HepG2 (cell line): Measurements from ENCODE around the gene CYCS. TPM values are rescaled to one million over a fixed set of nuclear protein-coding genes. Genes with fewer than 3 reads are reported as not detected.

ENCODE experiments used
- ATAC-seq: fragments of 200-7000 bp; cut with Tn5 transposase; 3 replicates; pipeline ENCODE4 v1.9.1; 2020; ENCODE audit warnings: mild to moderate bottlenecking, moderate library complexity
- BruUV-seq: library from RNA; stranded (reverse); fragments of 400-500 nt; replicated peaks from 2 replicates; lab custom pipeline; 2021; lab: Mats Ljungman, UMichigan
- CTCF ChIA-PET: fragments of 300-600 bp; formaldehyde crosslinking; extraction: SDS; loops from one replicate; lab custom pipeline; 2021; ENCODE audit warnings: low total read pairs, inconsistent platforms, low intra/inter-chr PET ratio; lab: Yijun Ruan, JAX
- POLR2A ChIA-PET: fragments of 350-600 bp; sonication (Branson Sonifier 250); formaldehyde crosslinking; loops from one replicate; lab custom pipeline; 2020; ENCODE audit warnings: antibody characterized with exemption, inconsistent platforms; lab: Yijun Ruan, JAX
- DNase-seq: peaks from one replicate; pipeline ENCODE4 v3.0.0-alpha.2; 2015; ENCODE audit warnings: low spot score
- FAIRE-seq: peaks from 3 replicates; lab custom pipeline; 2011; peaks lifted over from hg19 to GRCh38; lab: Jason Lieb, UNC
- H2AFZ ChIP-seq: one replicate; pipeline ENCODE4 v1.6.1; 2011; ENCODE audit warnings: low read length, inconsistent platforms
- H3K27ac ChIP-seq: fragments of 300-600 bp; 3 replicates; pipeline ENCODE4 v1.8.0; 2011; ENCODE audit warnings: mixed run types, mild to moderate bottlenecking, mixed read lengths, low read length, inconsistent platforms; ENCODE audit not compliant: insufficient read depth; ENCODE audit errors: extremely low read length
- H3K27me3 ChIP-seq, 2 experiments: fragments of 200-600 bp in 1 of 2; 2 replicates in 1 of 2; 3 replicates in 1 of 2; pipeline versions ENCODE4 v1.6.0 to v1.8.0; 2011; ENCODE audit warnings: low read length in 2 of 2, mild to moderate bottlenecking in 2 of 2, moderate library complexity in 2 of 2, inconsistent platforms in 1 of 2; ENCODE audit not compliant: insufficient read depth in 2 of 2, control insufficient read depth in 1 of 2
- H3K36me3 ChIP-seq, 2 experiments: fragments of 200-600 bp in 1 of 2; replicated peaks in 1 of 2; 2 replicates in 1 of 2; 3 replicates in 1 of 2; pipeline versions ENCODE4 v1.5.1 to v1.8.0; 2011; ENCODE audit warnings: low read length in 2 of 2, inconsistent platforms in 1 of 2; ENCODE audit not compliant: insufficient read depth in 2 of 2, control insufficient read depth in 1 of 2
- H3K4me1 ChIP-seq: 2 replicates; pipeline ENCODE4 v1.5.1; 2012; ENCODE audit warnings: low read length, inconsistent platforms; ENCODE audit not compliant: insufficient read depth
- H3K4me2 ChIP-seq: 2 replicates; pipeline ENCODE4 v1.6.0; 2011; ENCODE audit warnings: low read depth, low read length, inconsistent platforms
- H3K4me3 ChIP-seq, 3 experiments: fragments of 200-600 bp in 1 of 3; sonication (generic), shearing (Covaris generic) in 1 of 3; replicated peaks in 1 of 3; 2 replicates each; pipeline ENCODE4 v1.5.1; 2011 to 2016; ENCODE audit warnings: low read length in 3 of 3, inconsistent platforms in 2 of 3, low read depth in 2 of 3, mild to moderate bottlenecking in 2 of 3, control low read depth in 1 of 3, mixed read lengths in 1 of 3; ENCODE audit not compliant: insufficient read depth in 1 of 3
- H3K79me2 ChIP-seq: one replicate; pipeline ENCODE4 v1.6.1; 2011; ENCODE audit warnings: low read length, inconsistent platforms; ENCODE audit not compliant: insufficient read depth
- H3K9ac ChIP-seq: 2 replicates; pipeline ENCODE4 v1.6.0; 2011; ENCODE audit warnings: mild to moderate bottlenecking, low read depth, low read length, inconsistent platforms; ENCODE audit not compliant: insufficient read depth
- H3K9me3 ChIP-seq: 2 replicates; pipeline ENCODE4 v1.5.1; 2012; ENCODE audit warnings: mild to moderate bottlenecking, low read length
- H4K20me1 ChIP-seq: 2 replicates; pipeline ENCODE4 v1.6.0; 2011; ENCODE audit warnings: inconsistent platforms, mild to moderate bottlenecking, low read length, moderate library complexity; ENCODE audit not compliant: insufficient read depth
- DPF2 ChIP-seq: sonication (generic); formaldehyde crosslinking; IDR thresholded peaks from 2 replicates; pipeline ENCODE4 v1.4.0; 2020; ENCODE audit warnings: mild to moderate bottlenecking, low read depth, missing genetic modification reagents, borderline replicate concordance
- GABPB1 ChIP-seq: IDR thresholded peaks from 2 replicates; pipeline ENCODE4 v1.6.1; 2016; ENCODE audit warnings: mild to moderate bottlenecking, missing genetic modification reagents, moderate library complexity, missing compliant biosample characterization
- HNRNPUL1 ChIP-seq: fragments of 200-400 bp; formaldehyde crosslinking; IDR thresholded peaks from 2 replicates; pipeline ENCODE4 v1.6.1; 2017; ENCODE audit warnings: low read depth, mild to moderate bottlenecking, low read length, moderate library complexity
- KDM1A ChIP-seq: IDR thresholded peaks from 2 replicates; pipeline ENCODE4 v1.6.1; 2016; ENCODE audit warnings: missing compliant biosample characterization
- NR1H2 ChIP-seq: sonication (generic); formaldehyde crosslinking; IDR thresholded peaks from 2 replicates; pipeline ENCODE4 v1.8.1; 2022; ENCODE audit warnings: low read depth, missing genetic modification reagents, borderline replicate concordance
- TIGD3 ChIP-seq: sonication (generic); formaldehyde crosslinking; IDR thresholded peaks from 2 replicates; pipeline ENCODE4 v1.5.1; 2020; ENCODE audit warnings: mild to moderate bottlenecking, missing genetic modification reagents, borderline replicate concordance
- ZBTB39 ChIP-seq: sonication (generic); formaldehyde crosslinking; IDR thresholded peaks from 2 replicates; pipeline ENCODE4 v1.5.0; 2020; ENCODE audit warnings: missing genetic modification reagents
- ZNF260 ChIP-seq: sonication (generic); formaldehyde crosslinking; IDR thresholded peaks from 2 replicates; pipeline ENCODE4 v1.4.0; 2020; ENCODE audit warnings: missing genetic modification reagents, low read depth, mild to moderate bottlenecking, borderline replicate concordance
- ZNF580 ChIP-seq: IDR thresholded peaks from 2 replicates; pipeline ENCODE4 v1.6.1; 2016; ENCODE audit warnings: low read depth, borderline replicate concordance
- ZNF674 ChIP-seq: sonication (generic); formaldehyde crosslinking; IDR thresholded peaks from 2 replicates; pipeline ENCODE4 v1.5.0; 2020; ENCODE audit warnings: low read depth, mild to moderate bottlenecking, missing genetic modification reagents
- ZSCAN25 ChIP-seq: sonication (generic); formaldehyde crosslinking; IDR thresholded peaks from 2 replicates; pipeline ENCODE4 v1.8.0; 2022; ENCODE audit warnings: mild to moderate bottlenecking, missing genetic modification reagents
- in situ Hi-C: cut with HindIII; loops from 2 replicates; pipeline ENCODE4 v1.10.0; 2017; ENCODE audit warnings: low pct_unique_long_range_greater_than_20kb; ENCODE audit not compliant: extremely low pct_ligation_motif_present
- intact Hi-C: fragments of 100-400 bp; cut with micrococcal nuclease; formaldehyde crosslinking; loops from one replicate; pipeline ENCODE4 v1.10.0; 2022; ENCODE audit not compliant: unreplicated experiment
- polyA plus RNA-seq, 8 experiments: library from polyadenylated mRNA; depleted of rRNA in 3 of 8; stranded (reverse) in 7 of 8; unstranded in 1 of 8; fragments of >200 nt; fragmentation: Illumina TruSeq in 4 of 8; extraction: Trizol in 4 of 8; gene quantifications; 2 replicates each; pipeline versions ENCODE4 v1.2.1 to v1.2.3, GENCODE V29; 2011 to 2016; ENCODE audit warnings: low read depth in 4 of 8, missing spikeins in 1 of 8, mixed read lengths in 1 of 8; ENCODE audit not compliant: insufficient read depth in 1 of 8
- total RNA-seq, 5 experiments: library from RNA; depleted of rRNA; stranded (reverse); fragments of >200 nt; fragmentation: Illumina TruSeq; extraction: Trizol; gene quantifications; 2 replicates each; pipeline ENCODE4 v1.2.3, GENCODE V29; 2016; ENCODE audit warnings: low read depth in 1 of 5

The CYCS gene
- total and polyA plus RNA-seq, 2 of the 13 experiments (the other 11 are each of a cell fraction or from before 2014, with no cell fraction given), result 35.9 to 202 TPM

GRCh38 chr7:25103773-25104172 lies 21.3 kb downstream of the CYCS start (continued):
- TF ChIP-seq ZNF580, result no peak
- no peak for TF ChIP-seq ZBTB39 (CRISPR knock-in tag)
- no peak for TF ChIP-seq HNRNPUL1
- TF ChIP-seq GABPB1 (CRISPR knock-in tag), result no peak
- TF ChIP-seq ZSCAN25, result no peak
- no peak for TF ChIP-seq ZNF260 (CRISPR knock-in tag)
- no peak for TF ChIP-seq ZNF674
- no peak for TF ChIP-seq TIGD3 (CRISPR knock-in tag)

GRCh38 chr7:25101817-25102216 lies 23.2 kb downstream of the CYCS start:
- FAIRE-seq, result no peak

More at GRCh38 chr7:25101817-25102216, 23.2 kb downstream of the CYCS start:
- Histone ChIP-seq H3K4me2 (no peak overlapping the region), H3K9ac (no peak overlapping the region), H3K79me2 (no peaks in the 10 kb centered on the region), H2AFZ (no peak overlapping the region), H4K20me1 (no peaks in the 10 kb centered on the region), H3K4me3 (no peak overlapping the region), H3K36me3 (no peaks in the 10 kb centered on the region), H3K27ac (no peak overlapping the region), H3K27me3 (no peaks in the 10 kb centered on the region), H3K4me1 (peaks cover 6% of the 10 kb centered on the region; the same call in 1 of the 2 replicates), H3K9me3 (no peaks in the 10 kb centered on the region)
- TF ChIP-seq DPF2 (CRISPR knock-in tag), result no peak
- no peak for TF ChIP-seq KDM1A (CRISPR knock-in tag)
- no peak for TF ChIP-seq NR1H2 (CRISPR knock-in tag)
- ATAC-seq, result no peak
- intact Hi-C loops, result no loop called here
- ChIA-PET POLR2A (no interaction called here), CTCF (no interaction called here)
- no TSS peak for BruUV-seq
- no peak for DNase-seq
- in situ Hi-C loops, result no loop called here
